GM12873 (cell line): ENCODE results near the gene DHDH.

ENCODE experiments used
- CTCF ChIP-seq: IDR thresholded peaks from 2 replicates; pipeline ENCODE4 v1.5.1; 2012; ENCODE audit warnings: low read depth, mild to moderate bottlenecking, moderate library complexity, low read length, control low read depth; ENCODE audit not compliant: insufficient read depth; ENCODE audit errors: missing control alignments

Gene DHDH

DNA sequence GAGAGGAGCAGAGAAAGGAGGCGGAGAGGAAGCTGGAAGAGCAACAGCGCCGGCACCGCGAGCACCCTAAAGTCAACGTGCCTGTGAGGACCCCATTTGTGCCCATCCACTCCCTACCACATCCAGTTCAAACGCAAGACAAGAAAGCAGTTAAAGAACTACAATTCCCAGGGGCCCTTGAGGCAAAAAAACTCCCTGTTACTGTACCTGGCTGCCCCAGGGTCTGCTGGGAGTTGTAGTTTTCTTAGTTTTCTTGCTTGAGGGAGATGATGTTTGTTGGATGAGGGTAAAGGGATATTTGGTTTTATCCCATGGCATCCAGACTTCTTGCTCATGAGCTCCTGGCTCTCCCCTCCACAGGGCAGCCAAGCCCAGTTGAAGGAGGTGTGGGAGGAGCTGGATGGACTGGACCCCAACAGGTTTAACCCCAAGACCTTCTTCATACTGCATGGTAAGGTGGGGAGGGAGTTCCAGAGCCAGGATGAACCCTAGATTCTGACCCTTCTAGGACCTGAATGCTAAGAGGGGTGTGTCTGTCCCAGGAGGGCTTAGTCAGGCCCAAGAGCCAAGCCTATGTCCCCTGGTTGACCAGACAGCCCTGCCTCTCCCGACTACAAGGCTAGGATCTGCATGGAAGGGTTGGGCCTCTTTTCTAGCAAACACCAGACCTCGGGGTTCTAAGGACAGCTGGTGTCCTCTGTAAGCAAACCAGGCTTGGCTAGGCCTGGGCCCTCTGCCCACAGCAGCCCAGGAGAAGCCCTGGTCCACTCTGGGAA is 20.2 kb upstream of the DHDH start:
- TF ChIP-seq CTCF = no peak

DNA sequence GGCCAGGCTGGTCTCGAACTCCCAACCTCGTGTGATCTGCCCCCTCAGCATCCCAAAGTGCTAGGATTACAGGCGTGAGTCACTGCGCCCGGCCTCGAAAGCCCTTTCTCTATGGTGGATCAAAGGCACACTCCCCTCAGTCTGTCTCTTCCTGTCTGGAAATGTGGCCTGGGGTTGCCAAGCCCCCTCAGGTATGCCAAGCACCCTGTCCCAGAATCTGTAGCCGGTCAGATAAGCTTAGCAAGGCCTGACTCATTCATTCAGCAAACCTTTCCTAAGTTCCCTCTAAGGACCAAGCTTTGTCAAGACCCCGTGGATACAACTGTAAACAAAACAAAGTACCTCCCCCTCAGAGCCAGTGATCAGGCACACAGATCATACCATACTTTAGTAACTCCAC is 19.3 kb upstream of the DHDH start:
- no peak for TF ChIP-seq CTCF

GRCh38 chr19:48915757-48916156 is 17.7 kb upstream of the DHDH start:
- no peak for TF ChIP-seq CTCF

DNA sequence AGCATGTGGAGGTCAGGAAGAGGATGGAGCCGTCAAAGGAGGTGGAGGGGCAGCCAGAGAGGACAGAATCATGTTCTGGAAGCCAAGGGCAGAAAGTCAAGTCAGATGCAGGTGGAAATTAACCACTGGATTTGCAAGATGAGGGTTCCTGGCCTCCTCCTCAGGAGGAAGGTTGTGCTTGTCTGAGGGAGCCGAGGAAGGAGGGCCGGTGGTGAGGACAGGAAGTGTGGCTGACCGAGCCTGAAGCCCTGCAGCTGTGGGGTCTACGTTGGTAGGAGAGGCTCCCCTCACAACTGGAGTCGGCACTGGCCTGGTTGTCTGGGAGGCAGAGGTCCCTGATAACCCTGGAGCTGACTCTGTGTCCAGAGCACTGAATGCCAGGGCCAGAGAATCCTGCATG is 15.4 kb upstream of the DHDH start:
- TF ChIP-seq CTCF = no peak

GRCh38 chr19:48918801-48919247 is 14.7 kb upstream of the DHDH start:
- no peak for TF ChIP-seq CTCF

GRCh38 chr19:48920949-48921348 is 12.6 kb upstream of the DHDH start:
- no peak for TF ChIP-seq CTCF

GRCh38 chr19:48921721-48922500 is 11.6 kb upstream of the DHDH start:
- TF ChIP-seq CTCF = no peak
